Measurements from ENCODE around the gene SIGLEC6.

Gene SIGLEC6

DNA sequence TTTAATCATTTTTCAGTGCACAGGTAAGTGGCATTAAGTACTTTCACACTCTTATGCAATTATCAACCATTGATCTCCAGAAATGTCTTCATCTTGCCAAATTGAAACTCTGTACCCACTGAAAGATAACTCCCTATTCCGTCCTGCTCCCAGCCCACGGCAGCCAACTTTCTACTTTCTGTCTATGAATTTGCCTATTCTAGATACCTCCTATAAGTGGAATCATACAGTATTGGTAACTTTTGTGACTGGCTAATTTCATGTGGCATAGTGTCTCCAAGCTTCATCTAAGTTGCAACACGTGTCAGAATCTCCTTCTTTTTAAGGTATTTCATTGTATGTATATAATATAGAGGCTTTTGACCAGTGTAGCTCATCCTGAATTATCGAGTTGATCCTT is 58.9 kb downstream of the SIGLEC6 start:
- DNase-seq, result no peak

- no peak for DNase-seq
Measured at GRCh38 chr19:51471527-51471926, 59.9 kb downstream of the SIGLEC6 start.

DNA sequence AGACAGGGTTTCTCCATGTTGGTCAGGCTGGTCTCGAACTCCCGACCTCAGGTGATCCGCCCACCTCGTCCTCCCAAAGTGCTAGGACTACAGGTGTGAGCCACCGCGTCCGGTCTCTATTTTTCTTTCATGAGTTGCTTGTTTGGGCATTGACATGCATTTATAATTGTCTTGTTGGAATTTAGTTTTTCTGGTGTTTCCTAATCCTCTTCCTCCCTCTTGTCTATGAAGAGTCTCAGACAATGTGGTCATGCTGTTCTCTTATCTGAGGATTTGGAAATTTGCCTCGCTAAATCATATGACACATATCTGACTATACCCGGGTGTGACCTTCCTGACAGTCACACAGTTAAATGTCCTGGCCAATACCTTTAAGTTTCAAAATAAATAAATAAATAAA is 60.5 kb downstream of the SIGLEC6 start:
- DNase-seq, result no peak

DNA sequence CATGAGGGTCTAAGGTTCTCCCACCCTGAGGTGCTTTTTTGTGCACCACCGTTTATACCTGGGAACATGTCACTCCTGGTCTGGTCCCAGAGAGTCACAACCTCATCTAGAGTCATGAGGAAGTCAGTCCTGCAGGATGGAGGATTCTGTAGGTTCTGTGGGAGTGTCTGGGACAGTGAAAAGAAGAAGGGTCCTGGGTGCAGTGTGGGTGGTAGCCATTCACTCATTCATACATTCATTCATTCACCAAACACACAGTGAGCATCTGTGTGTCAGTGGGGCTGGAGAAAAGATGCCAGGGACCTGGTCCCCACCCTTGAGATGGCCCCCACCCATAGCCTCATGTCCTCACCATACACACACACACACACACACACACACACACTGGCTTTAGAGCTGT is 61.8 kb downstream of the SIGLEC6 start:
- DNase-seq, result no peak

DNA sequence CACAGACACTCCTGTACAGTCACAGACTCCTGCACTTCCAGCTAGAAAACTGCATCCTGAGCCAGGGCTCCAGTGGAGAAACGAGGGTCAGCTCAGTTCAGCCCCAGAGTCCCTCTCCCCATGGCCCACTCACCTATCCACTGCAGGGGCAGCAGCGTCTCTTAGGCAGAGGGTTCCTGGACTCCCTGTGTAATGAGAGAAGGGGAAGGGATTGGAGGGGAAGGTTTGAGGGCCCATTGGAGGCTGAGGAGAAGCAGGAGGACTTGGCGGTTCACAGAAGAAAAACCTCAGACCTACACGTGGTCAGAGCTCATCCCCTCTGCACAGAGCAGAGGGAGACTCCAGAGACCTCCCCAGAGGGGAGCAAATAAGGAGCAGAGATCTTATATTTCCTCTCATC is 62.3 kb downstream of the SIGLEC6 start:
- no peak for DNase-seq

DNA sequence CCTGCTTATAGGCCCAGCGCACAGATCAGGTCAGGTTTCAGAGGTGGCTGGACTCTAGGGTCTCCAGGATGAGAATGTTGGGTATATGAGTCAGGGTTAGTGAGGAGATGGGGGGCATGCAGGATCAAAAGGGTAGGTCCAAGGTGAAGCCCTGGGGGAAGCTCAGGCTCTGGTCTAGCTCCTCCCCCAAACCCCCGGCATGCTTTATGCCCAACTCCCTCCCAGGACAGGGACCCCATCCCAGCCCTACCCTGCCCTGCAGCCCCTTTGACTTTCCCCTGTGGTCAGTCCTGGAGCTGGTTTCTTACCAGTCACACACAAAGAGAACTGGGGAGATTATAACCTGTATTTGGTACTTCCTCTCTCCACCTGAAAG is 62.9 kb downstream of the SIGLEC6 start:
- no peak for DNase-seq

- no peak for DNase-seq
Measured at GRCh38 chr19:51467864-51468544, 63.5 kb downstream of the SIGLEC6 start.

Measured in NCI-H510A treated with DMSO at 0.1 percent for 48 hours (cell line).